ENCODE data around the gene ARSH. TPM values are rescaled to one million over a fixed set of nuclear protein-coding genes. Genes with fewer than 3 reads are reported as not detected.

ARSH gene
- total RNA-seq, 1 experiment from 2014 or later: not detected

DNA sequence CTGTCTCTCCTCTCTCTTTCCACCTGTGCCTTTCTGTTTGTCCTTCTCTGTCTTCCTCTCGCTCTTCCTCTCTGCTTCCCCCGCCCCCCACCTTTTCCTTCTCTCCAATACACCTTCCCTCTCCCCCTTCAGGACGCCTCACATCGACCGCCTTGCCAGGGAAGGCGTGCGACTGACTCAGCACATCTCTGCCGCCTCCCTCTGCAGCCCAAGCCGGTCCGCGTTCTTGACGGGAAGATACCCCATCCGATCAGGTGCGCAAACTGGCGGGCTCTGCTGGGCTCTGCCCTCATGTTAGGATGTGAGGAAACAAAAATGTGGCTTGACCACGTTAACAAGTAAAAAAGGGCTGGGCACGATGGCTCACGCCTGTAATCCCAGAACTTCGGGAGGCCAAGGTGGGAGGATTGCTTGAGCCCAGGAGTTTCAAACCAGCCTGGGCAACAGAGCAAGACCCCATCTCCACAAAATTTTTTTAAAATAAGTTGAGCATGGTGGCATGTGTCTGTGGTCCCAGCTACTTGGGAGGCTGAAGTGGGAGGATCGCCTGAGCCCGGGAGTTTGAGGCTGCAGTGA, 70.2 kb downstream of the ARSH start:
- Histone ChIP-seq H3K27me3 (no peaks in the 10 kb centered on the region), H3K4me3 (no peak overlapping the region), H3K36me3 (no peaks in the 10 kb centered on the region), H3K9me3 (replicated peaks) (no peaks in the 10 kb centered on the region), H3K27ac (no peak overlapping the region), H3K4me1 (peaks cover 3% of the 10 kb centered on the region; the same call in 1 of the 2 replicates)
- DNase-seq: no peak

Other genes starting within 250 kb of the ARSH start
- gene GYG2, start 177.6 kb upstream of the ARSH start, total RNA-seq (2014; rRNA removed; shearing (Covaris generic)): 13.7 and 14.4 TPM in 2 replicates
- 0.16 and 0.41 TPM in 2 replicates for gene ARSD, start 77.2 kb upstream of the ARSH start, total RNA-seq (2014; rRNA removed; shearing (Covaris generic))
- 1.4 and 1.9 TPM in 2 replicates for gene ARSF, start 34.9 kb downstream of the ARSH start, total RNA-seq (2014; rRNA removed; shearing (Covaris generic))